HG03575 (cell line): ENCODE measurements around the gene STIM1.
A peak's percentile ranks its signal among the peaks of the same experiment; 100 is the strongest.

ENCODE experiments used
- ATAC-seq: cut with Tn5 transposase; IDR thresholded peaks from one replicate; pipeline ENCODE4 v1.9.1; 2021; ENCODE audit not compliant: unreplicated experiment, insufficient number of reproducible peaks, low FRiP score; ENCODE audit errors: extremely low read depth

The STIM1 gene

GRCh38 chr11:3933165-3933628, 77.7 kb downstream of the STIM1 start:
- no peak for ATAC-seq

GRCh38 chr11:3934658-3935057, 79.2 kb downstream of the STIM1 start:
- no peak for ATAC-seq

GRCh38 chr11:3936517-3936916, 81.1 kb downstream of the STIM1 start:
- no peak for ATAC-seq

DNA sequence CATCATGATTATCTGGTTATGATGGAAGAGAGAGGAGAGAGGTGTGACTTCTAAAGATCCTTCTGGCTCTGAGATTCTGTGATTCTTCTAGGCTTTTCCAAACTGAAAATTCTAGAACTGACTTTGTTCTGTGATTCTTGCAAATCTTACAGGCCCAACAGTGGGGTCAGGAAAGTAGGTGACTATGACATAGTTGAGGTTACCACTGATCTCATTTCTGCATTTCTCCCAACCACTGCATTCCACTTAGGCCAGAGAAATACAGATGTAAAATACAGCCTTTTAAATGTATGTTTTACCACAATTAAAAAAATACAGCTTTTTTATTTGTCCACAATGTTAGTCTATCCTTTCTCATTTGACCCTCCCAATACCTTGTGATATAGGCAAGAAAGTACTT, 83.7 kb downstream of the STIM1 start:
- ATAC-seq, result no peak

DNA sequence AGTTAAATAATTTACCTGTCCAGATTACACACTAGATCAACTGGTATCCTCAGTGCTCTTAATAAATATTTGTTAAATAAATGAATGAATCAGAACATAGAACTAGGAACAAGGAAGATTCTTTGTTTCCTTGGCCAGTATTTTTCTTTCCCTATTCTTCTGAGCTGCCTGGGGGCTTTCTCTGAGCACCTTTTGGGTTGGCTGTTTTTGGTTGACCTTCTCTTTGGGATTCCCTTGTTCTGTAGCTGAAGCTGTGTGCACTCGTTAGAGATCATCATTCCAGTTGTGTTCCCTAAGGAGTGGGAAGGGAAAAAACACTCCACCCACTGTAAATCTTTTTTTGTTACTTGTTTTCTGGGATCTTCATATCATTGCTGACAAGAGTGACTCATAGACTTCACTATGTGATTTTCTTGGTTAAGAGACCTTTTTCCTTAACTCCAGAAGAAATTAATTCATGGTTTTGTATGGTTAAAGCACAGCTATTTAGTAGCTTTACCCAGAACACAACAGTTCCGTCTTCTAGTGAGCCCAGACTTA, 84.3 kb downstream of the STIM1 start:
- ATAC-seq, result no peak

GRCh38 chr11:3942160-3942955, 86.9 kb downstream of the STIM1 start:
- no peak for ATAC-seq

DNA sequence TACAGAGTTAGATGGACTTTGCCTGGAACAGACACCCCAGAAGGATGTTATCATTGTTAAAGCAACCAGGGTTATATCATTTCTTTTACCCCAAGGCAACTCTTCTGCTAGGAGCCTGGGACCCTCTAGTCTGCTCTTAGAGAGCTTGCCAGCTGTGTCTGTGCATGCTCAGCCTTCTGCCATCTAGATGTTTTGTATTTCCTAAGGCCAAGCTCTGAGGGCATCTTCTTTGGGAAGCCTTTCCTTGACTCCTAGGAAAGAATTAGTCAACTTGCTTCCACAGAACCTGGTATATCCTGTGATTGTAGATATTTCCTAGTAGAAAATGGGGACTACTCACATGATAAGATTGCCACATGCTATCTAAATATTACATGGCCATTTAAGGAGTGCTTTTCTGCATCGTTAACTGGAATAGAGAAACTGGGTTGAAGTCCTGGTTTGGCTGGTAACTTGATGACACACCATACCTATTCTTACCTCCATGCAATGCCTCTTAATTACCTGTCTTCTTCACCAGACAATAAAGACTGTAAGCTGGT, 87.6 kb downstream of the STIM1 start:
- no peak for ATAC-seq

- no peak for ATAC-seq
Observed at GRCh38 chr11:3944198-3944597, 88.7 kb downstream of the STIM1 start.

DNA sequence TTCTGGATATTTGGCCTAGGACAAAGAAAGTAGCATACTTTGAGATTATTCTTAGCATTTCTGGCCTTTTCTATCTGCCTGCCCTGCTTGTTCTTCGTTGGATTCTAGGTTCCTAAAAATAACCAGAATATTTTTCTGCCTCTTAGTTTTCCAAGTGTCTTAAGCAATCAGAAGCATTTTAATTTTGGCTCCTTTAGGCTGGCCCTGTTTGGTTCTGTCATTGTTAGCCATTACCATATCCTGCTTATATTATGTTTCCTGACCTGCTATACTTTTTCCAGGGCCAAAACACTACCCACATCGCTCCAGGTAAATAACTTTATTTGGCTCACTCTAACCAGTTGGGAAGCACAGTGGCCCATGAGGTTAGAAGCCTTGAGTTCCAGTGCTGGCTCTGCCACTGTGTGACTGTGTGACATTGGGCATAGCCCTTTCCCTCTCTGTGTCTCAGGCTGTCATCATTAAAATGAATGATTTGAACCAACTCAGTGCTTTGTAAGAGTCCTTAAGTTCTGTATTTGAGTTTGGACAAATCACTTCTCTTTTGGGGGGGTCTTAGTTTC, 91.1 kb downstream of the STIM1 start:
- ATAC-seq, result no peak

DNA sequence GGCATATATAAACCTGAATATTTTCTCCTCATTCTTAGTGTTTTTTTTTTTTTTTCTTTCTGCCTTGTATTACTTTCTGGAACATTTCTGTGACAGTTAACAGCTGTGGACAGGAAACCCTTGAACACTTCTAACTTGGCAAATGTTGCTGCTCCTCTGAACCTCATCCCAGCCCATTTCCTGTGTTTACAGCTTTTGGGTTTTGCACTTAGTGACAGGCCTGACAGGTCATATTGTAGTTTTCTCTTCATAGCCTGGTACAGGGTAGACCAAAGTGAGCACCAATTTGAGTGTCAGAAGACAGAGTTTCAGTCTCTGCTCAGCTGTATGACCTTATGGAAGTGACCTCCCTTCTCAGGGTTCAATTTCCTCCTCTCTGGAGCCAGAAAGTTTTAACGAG, 91.6 kb downstream of the STIM1 start:
- ATAC-seq, result no peak

DNA sequence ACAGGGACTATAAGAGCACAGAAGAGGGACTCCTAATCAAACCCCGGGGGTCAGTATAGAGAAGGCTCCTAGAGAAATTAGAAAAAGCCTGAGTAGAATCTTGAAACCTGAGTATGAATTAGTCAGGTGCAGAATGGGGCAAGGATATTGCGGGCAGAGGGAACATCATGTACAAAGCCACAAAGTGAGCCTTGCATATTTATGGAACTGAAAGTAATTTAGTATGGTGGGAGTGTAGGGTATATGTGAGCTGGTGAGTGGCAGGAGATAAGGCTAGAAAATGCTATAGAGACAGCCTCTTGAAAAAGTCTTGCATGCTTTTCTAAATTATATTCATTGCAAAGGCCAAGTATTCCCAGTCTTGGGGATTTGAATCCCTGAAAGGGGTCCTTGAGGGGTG, 93.7 kb downstream of the STIM1 start:
- ATAC-seq, result peak; percentile 57

DNA sequence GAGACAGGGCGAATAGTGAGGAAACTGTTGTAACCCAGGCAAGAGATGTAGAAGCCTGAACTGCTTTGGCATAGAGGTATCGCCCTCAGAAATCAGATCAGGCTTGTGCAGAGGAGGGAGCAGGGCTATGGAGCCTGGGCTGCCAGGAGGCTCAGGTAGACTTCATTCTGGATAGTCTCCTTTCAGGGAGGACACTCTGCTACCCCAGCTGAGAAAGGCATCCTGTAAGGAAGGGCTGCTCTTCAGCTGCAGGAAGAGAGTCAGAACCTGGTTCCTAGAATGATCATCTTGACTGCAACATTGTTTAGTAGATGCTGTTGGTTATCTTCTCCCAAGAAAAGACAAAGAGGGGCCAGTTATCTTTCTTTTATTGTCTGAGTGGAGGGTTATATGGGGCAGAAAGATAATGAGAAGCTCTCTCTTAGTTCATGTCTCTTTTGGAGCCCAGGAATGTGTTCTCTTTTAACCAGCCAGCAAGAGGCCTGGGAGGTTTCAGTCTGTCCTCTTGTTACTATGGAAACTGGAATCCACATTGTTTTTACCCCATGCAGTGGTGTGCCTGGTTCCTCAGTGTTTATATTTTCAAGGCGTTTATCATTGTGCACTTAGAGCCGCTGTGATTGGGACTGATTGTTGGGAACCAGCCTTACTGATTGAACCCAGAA, 95.7 kb downstream of the STIM1 start:
- no peak for ATAC-seq

DNA sequence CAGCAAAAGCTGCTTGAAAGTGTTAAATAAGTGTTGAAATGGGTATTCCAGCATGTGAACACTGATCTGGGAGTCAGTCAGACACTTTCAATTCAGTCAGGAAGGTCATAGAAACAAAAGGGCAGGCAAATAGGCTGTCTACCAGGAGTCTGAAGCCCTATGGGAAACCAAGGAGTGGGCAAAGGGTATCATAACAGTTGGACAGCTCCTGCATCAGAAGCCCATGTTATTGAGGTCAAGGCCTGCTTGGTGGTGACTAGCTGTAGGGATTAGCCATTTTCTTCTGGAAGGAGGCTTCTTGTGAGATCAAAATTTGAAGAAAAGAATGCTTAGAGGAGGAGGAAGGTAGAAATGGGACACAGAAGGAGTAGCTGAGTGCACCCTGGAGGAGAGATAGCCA, 97.3 kb downstream of the STIM1 start:
- no peak for ATAC-seq

- ATAC-seq, result no peak
Observed at GRCh38 chr11:3953327-3953726, 97.9 kb downstream of the STIM1 start.

- ATAC-seq, result no peak
Observed at GRCh38 chr11:3954448-3955298, 99.2 kb downstream of the STIM1 start.

GRCh38 chr11:3955299-3955665, 99.8 kb downstream of the STIM1 start:
- no peak for ATAC-seq

GRCh38 chr11:3956038-3956437, 100.6 kb downstream of the STIM1 start:
- no peak for ATAC-seq

- no peak for ATAC-seq
Observed at GRCh38 chr11:3956748-3957147, 101.3 kb downstream of the STIM1 start.

- ATAC-seq, result no peak
Observed at GRCh38 chr11:3957437-3957836, 102.0 kb downstream of the STIM1 start.
